Mucosa of stomach (tissue), 1 donor: ENCODE results near the gene HSD17B8.

Experiments
- H3K27me3 ChIP-seq: one replicate; pipeline ENCODE4 v1.7.0; 2013; ENCODE audit warnings: mild to moderate bottlenecking, low read length; ENCODE audit not compliant: control insufficient read depth, insufficient read depth
- H3K36me3 ChIP-seq: one replicate; pipeline ENCODE4 v1.7.0; 2013; ENCODE audit warnings: low read length; ENCODE audit not compliant: control insufficient read depth, insufficient read depth
- H3K4me1 ChIP-seq: one replicate; pipeline ENCODE4 v1.7.0; 2013; ENCODE audit warnings: mild to moderate bottlenecking, low read length; ENCODE audit not compliant: control insufficient read depth, insufficient read depth
- H3K4me3 ChIP-seq: one replicate; pipeline ENCODE4 v1.7.0; 2013; ENCODE audit warnings: low read length
- H3K9ac ChIP-seq: one replicate; pipeline ENCODE4 v1.7.0; 2013; ENCODE audit warnings: mild to moderate bottlenecking, low read length, moderate library complexity
- H3K9me3 ChIP-seq: one replicate; pipeline ENCODE4 v1.7.0; 2013; ENCODE audit warnings: mild to moderate bottlenecking, low read length, moderate library complexity; ENCODE audit not compliant: control insufficient read depth
- donor health status: Pancreatic carcinoma.

Gene HSD17B8

DNA sequence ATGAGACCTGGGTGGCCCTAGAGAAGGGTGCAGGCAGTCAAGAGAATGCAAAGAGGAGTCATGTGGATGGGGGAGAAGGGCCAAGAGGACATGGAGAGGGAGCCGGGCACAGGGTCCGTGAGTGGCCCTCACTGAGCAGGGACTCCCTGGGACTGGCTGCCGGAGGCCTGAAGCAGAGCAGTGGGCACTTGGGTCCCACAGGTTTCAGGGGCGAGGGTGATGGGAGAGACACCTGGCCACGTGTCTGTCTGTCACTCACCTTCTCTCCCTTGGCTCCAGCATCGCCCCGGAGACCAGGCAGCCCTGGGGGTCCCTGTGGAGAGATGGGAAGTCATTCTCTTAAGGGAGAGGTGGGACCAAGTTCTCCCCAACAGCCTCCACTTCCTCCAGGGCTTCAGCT lies 37.6 kb upstream of the HSD17B8 start:
- H3K4me1 ChIP-seq = peaks cover 5% of the 10 kb centered on the region
- H3K27me3 ChIP-seq = peaks cover 10% of the 10 kb centered on the region
- H3K9me3 ChIP-seq = no peaks in the 10 kb centered on the region
- no peak overlapping the region for H3K9ac ChIP-seq
- no peaks in the 10 kb centered on the region for H3K36me3 ChIP-seq
- no peak overlapping the region for H3K4me3 ChIP-seq

DNA sequence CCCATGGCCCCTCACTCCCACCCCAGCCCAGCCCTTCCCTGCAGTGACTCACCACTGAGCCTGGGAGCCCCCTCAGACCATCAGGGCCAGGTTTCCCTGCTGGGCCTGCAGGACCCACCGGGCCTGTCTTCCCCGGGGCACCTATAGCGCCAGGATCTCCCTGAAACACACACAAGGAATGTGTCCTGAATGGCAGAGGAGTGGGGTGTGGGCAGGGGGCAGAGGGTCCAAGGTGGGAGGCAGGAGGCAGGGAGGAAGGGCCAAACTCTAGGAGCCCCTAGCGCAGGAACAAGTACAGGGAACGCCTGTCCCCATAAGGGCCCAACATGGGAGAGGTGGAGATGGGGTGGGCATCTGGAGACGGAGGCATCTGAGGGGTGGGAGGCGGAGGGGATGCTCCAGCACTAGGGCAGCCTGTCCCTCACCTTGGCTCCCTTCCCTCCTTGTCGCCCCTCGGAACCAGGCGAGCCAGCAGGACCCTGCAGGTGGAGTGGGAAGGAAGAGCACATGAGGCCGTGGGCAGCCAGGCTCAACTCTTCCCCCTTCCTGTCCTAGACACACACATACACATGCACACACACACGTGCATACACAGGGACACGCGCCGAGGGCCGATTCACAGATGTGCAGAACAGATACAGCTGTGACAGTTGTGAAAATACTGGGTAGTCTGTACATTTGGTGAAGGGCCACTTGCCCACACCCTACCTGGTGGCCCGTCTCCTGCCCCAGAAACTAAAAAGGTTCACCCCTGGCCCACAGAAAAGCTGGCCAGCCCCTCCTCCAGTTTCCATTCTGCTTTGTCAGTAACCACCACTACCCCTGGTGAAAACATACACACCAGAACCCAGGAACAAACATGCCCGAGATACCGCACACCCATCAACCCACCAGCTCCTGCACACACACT lies 36.8 kb upstream of the HSD17B8 start:
- Histone ChIP-seq H3K4me3 (no peak overlapping the region), H3K27me3 (peaks cover 4% of the 10 kb centered on the region), H3K4me1 (no peaks in the 10 kb centered on the region), H3K9ac (no peak overlapping the region), H3K9me3 (no peaks in the 10 kb centered on the region), H3K36me3 (no peaks in the 10 kb centered on the region)

DNA sequence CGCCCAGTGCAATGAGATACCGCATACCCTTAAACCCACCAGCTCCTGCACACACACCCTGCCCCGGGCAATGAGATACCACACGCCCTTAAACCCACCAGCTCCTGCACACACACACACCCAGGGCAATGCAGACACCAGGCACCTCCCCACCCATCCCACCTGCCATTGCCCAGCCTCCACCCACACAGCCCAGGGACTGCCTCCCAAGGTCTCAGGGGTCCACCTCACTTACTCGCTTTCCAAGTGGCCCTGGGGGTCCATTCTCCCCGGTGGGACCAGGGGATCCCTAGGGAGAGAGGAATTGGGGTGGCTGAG lies 36.2 kb upstream of the HSD17B8 start:
- Histone ChIP-seq H3K27me3 (peaks cover 9% of the 10 kb centered on the region), H3K36me3 (no peaks in the 10 kb centered on the region), H3K4me1 (no peaks in the 10 kb centered on the region), H3K9ac (no peak overlapping the region), H3K4me3 (no peak overlapping the region), H3K9me3 (no peaks in the 10 kb centered on the region)

DNA sequence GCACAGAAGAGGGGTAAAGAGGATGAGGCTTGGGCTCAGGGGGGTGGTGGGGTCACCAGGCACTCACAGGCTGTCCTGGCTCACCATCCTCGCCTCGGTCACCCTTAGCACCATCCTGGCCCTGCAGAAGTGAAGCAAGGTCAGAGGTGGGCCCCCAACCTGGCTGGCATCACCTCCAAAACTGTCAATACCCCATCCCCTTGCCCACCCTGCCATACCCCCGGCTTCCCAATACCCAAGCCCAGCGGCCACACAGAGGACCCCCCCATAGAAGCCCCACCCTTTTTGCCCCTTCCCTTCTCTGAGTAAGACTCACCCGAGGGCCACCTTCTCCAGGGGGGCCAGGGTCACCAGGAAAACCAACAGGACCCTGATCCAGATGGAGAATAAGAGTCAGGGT lies 35.8 kb upstream of the HSD17B8 start:
- Histone ChIP-seq H3K9ac (no peak overlapping the region), H3K27me3 (peaks cover 9% of the 10 kb centered on the region), H3K4me1 (no peaks in the 10 kb centered on the region), H3K4me3 (no peak overlapping the region), H3K9me3 (no peaks in the 10 kb centered on the region), H3K36me3 (no peaks in the 10 kb centered on the region)

DNA sequence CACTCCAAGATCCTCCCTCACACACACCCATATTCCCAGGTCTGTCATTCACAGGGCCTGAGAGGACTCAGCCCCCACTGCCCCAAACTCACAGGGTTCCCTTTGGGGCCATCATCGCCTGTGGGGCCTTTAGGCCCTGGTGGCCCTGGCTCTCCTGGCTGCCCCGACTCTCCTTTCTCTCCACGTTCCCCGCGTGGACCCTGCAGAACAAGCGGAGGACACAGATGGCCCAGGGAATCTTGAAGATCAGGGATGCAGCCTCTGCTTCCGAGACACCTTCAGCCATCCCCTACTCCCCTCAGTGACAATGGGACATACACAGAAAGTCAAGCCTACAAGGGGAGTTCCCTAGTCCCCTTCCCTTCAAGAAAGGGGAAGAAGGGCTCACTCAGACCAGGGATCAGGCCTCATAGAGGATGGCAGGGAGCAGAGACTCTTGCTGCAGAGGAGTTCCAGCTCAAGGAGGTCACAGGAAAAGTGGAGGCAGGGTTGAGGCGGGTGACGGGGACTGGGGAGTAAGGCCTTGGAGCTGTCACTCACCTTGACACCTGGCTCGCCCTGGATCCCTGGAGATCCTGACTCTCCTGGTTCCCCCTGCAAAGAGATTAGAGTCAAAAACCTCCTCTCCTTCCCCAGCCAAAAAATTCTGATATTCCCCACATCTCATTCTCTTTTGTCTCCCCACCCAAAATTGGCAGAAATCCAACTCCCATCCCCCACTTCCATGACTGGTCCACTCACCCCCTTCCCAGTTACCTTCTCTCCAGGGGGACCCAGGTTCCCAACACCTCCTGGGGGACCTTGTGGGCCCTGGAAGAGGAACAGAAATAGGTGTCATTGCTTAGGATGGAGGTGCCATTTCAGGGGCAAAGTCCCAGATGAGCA lies 34.9 kb upstream of the HSD17B8 start:
- peaks cover 9% of the 10 kb centered on the region for H3K27me3 ChIP-seq
- no peak overlapping the region for H3K4me3 ChIP-seq
- no peak overlapping the region for H3K9ac ChIP-seq
- no peaks in the 10 kb centered on the region for H3K4me1 ChIP-seq
- H3K9me3 ChIP-seq = no peaks in the 10 kb centered on the region
- no peaks in the 10 kb centered on the region for H3K36me3 ChIP-seq

DNA sequence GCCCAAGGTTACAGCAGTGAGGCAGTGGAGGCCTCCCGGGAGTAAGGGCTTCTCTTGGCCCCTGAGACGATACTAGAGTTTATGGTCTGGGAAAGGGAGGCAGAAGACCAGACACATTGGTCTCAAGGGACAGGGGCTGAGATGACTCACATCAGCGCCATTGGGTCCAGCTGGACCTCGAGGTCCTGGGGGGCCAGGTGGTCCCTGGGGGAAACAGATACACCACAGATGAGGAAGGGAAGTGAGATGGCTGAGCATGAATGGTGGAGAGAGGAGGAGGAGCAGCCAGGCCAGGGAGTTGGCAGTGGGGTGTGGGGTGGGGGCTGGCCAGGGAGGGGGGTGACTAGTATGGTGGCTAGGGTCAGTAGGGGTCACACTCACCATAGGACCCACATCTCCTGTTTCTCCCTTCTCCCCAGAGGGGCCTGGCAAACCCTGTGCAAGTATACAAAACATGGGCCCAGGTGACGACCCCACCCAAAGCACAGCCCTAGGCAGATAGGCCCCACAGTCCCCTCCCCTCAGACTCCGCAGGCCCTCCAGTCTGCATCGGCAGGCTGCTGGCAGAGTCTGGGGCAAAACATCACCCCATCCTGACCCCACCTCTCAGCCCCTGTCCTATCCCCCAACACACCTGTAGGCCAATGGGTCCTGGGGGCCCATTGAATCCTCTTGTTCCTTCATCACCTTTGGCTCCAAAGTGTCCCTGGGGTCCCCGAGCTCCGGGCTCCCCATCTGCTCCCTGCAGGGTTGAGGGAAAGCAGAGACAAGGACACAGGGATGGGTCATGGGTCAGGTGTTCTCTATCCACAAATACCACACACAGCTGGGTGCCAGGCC lies 34.1 kb upstream of the HSD17B8 start:
- Histone ChIP-seq H3K4me1 (no peaks in the 10 kb centered on the region), H3K27me3 (peaks cover 9% of the 10 kb centered on the region), H3K4me3 (no peak overlapping the region), H3K9me3 (no peaks in the 10 kb centered on the region), H3K9ac (no peak overlapping the region), H3K36me3 (no peaks in the 10 kb centered on the region)

DNA sequence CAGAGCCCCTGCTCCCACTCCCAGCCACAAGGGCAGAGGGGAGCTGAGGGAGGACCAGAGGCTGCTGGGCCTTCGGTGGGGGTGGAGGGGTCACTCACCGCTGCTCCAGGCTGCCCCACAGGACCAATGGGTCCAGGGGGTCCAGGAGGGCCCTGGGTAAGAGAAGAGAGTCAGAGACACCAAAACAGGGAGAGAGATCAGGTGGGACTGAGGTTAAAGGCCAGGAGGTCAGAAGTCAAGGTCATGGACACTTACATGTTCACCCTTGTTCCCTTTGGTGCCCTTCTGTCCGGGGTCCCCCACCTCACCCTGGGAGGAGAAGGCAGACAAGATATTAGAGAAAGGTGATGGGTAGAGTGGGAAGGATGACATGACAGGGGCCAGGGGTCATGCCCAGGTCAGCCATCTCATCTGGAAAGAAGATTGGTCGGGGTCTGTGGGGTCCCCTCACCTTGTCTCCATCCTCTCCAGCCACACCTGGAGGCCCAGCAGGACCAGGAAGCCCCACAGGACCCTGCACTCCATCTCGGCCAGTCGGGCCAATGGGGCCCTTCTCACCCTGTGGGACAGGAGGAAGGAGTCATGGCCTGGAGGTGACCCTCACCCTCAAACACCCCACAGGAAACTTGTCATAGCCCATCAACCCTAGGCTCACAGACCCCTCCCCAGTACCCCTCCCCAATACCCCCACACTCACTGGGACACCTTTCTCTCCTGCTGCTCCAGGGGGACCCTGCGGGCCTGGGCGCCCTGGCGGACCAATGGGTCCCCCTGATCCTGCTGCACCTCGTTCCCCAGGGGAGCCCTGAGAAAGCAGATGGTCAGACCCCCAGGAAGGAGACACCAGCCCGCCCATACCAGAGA lies 33.2 kb upstream of the HSD17B8 start:
- no peaks in the 10 kb centered on the region for H3K4me1 ChIP-seq
- H3K9me3 ChIP-seq = no peaks in the 10 kb centered on the region
- H3K36me3 ChIP-seq = no peaks in the 10 kb centered on the region
- H3K9ac ChIP-seq = no peak overlapping the region
- H3K27me3 ChIP-seq = peaks cover 9% of the 10 kb centered on the region
- no peak overlapping the region for H3K4me3 ChIP-seq

DNA sequence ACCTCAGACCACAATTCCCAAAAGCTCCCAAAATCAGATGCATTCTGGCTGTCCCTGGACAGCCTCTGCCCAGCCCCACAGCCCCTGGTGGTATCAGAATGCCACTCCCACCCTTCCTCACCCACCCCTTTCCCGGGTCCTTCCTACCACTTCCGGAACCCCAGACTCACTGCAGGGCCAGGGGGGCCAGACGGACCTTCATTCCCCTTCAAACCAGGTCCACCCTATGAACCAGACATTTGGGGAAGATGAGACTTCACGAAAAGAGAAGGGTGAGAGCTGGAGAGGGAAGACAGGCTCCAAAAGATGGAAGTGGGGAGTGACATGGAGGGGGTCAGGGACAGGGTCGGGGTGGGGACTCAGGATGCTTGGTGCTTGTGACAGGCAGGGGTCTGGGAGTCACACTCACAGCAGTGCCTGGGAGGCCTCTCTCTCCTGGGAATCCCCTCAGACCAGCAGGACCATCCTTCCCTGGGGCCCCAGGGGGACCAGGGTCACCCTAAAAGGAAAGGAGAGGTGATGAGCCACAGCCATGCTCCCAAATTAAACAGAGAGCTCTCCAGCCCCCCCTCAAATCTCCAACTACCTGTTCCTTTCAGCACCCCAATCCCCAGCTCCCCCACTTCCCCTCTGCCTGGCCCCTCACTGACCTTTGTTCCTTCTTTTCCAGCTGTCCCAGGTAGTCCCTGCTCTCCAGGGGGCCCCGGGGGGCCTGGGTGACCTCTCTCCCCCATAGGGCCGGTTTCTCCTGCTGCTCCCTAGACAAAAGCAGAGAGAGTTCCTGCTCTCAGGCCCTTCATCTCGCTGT lies 32.4 kb upstream of the HSD17B8 start:
- no peaks in the 10 kb centered on the region for H3K4me1 ChIP-seq
- H3K4me3 ChIP-seq = no peak overlapping the region
- no peaks in the 10 kb centered on the region for H3K36me3 ChIP-seq
- peaks cover 9% of the 10 kb centered on the region for H3K27me3 ChIP-seq
- H3K9me3 ChIP-seq = no peaks in the 10 kb centered on the region
- H3K9ac ChIP-seq = no peak overlapping the region

DNA sequence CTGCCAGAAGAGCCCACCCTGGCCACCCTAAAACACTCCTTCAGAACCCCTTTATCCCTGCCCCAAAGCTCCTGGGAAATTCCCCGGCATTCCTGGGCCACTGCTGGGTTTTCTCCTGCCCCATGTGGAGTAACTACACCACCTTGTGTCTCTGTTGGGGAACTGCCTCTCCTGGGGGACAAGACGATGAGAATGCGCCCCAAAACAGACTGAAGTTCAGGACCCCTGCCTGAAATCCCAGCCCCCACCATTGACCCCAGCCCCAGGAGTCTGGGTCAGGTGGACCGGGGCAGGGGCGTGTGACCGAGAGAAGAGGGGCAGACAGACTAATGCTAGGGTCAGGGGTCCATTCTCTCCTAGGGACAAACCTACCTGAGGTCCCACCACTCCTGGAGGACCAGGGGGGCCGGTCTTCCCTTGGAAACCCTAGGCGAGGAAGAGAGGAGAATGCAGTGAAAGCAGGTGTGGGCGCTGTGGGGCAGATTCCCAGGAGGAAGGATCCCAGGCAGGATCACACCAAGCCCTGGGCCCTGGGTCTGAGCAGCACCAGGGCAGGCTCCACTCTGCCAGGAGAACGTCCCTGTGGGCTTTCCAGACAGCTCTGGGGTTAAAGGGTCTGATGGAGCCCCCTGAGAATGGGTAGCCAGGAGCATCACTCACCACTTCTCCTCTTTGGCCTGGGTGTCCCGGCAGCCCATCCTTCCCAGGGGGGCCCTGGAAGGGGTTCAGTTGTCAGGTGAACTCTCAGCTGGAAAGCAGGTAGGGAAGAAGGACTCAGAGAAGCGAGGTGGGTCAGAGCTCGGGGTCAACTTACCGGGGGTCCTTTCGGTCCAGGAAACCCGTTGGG lies 31.5 kb upstream of the HSD17B8 start:
- no peaks in the 10 kb centered on the region for H3K4me1 ChIP-seq
- H3K36me3 ChIP-seq = no peaks in the 10 kb centered on the region
- H3K9ac ChIP-seq = no peak overlapping the region
- peaks cover 9% of the 10 kb centered on the region for H3K27me3 ChIP-seq
- no peak overlapping the region for H3K4me3 ChIP-seq
- H3K9me3 ChIP-seq = no peaks in the 10 kb centered on the region

DNA sequence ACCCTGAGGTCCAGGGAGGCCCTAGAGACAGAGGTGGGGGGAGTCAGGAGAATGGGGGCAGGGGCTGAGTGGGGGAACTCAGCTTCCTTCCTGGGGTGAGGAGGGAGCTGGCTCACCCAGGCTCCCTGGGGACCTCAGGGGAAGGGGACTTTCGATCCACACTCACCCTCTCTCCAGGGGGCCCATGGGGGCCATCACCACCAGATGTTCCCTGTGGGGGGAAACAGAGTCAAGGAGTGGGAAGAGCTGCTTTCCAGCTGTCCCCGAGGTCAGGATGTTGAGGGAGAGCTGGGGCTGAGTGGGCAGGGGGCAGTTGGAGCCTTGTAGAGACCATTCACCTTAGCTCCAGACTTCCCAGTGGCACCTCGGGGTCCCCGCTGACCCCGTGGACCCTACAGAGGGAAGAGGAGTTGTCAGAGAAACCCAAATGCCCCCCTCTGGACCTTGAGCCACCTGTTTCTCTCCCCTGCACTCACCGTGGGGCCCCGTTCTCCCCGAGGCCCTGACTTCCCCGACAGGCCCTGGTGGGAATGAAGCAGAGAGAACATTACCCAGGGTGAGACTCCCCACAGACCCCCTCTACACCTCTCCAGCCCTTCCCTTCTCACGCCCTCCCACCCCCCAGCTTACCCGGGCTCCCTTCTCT lies 30.8 kb upstream of the HSD17B8 start:
- Histone ChIP-seq H3K27me3 (peaks cover 9% of the 10 kb centered on the region), H3K9me3 (no peaks in the 10 kb centered on the region), H3K36me3 (no peaks in the 10 kb centered on the region), H3K4me3 (no peak overlapping the region), H3K4me1 (no peaks in the 10 kb centered on the region), H3K9ac (no peak overlapping the region)
